ENCODE results near the gene LIMCH1. TPM values are rescaled to one million over a fixed set of nuclear protein-coding genes. Genes with fewer than 3 reads are reported as not detected.
"Not testable (repeated sequence)": the region's sequence is repeated elsewhere in the genome, so short reads cannot be mapped to it uniquely, and the experiment has no call there.

Gene LIMCH1
- total and polyA plus RNA-seq, 3 donors from 2014 or later: 14.0 to 20.9 (median 18.6) TPM

- Histone ChIP-seq H3K27me3 (no peaks in the 10 kb centered on the region), H3K27ac (no peak overlapping the region), H3K9me3 (no peaks in the 10 kb centered on the region), H3K4me1 (no peaks in the 10 kb centered on the region), H3K4me3 (no peak overlapping the region), H3K36me3 (ENCODE audit: low read depth, missing control alignments) (no peaks in the 10 kb centered on the region)
- no peak for TF ChIP-seq POLR2A (IDR thresholded peaks at IDR 0.05)
- TF ChIP-seq CTCF (IDR thresholded peaks at IDR 0.05): no peak
- DNase-seq: no peak
- 95 to 98% methylated on average over 3 of the region's 3 CpGs for WGBS, 2 donors
- intact Hi-C loops (cut with DNase I; ENCODE audit: low total_unique reads): no loop called here
These were observed 100.2 kb downstream of the LIMCH1 start for GRCh38 chr4:41638203-41638602.

- TF ChIP-seq CTCF (IDR thresholded peaks at IDR 0.05) (no peak), POLR2A (IDR thresholded peaks at IDR 0.05) (no peak)
- H3K27me3 ChIP-seq: no peaks in the 10 kb centered on the region
- H3K36me3 ChIP-seq (ENCODE audit: low read depth, missing control alignments): no peaks in the 10 kb centered on the region
- H3K27ac ChIP-seq: no peak overlapping the region
- H3K4me3 ChIP-seq: no peak overlapping the region
- 90 to 95% methylated on average over 4 of the region's 4 CpGs for WGBS, 2 donors
- intact Hi-C loops (cut with DNase I; ENCODE audit: low total_unique reads): no loop called here
- H3K9me3 ChIP-seq: no peaks in the 10 kb centered on the region
- no peak for DNase-seq
- no peaks in the 10 kb centered on the region for H3K4me1 ChIP-seq
These were observed 100.9 kb downstream of the LIMCH1 start for GRCh38 chr4:41638866-41639265.

- Histone ChIP-seq H3K9me3 (no peaks in the 10 kb centered on the region), H3K27me3 (no peaks in the 10 kb centered on the region), H3K27ac (no peak overlapping the region), H3K36me3 (ENCODE audit: low read depth, missing control alignments) (no peaks in the 10 kb centered on the region), H3K4me3 (no peak overlapping the region), H3K4me1 (no peaks in the 10 kb centered on the region)
- TF ChIP-seq POLR2A (IDR thresholded peaks at IDR 0.05) (no peak), CTCF (IDR thresholded peaks at IDR 0.05) (no peak)
- intact Hi-C loops (cut with DNase I; ENCODE audit: low total_unique reads): no loop called here
- 83 to 100% methylated on average over 1 of the region's 1 CpG for WGBS, 2 donors
- no peak for DNase-seq
These were observed 101.3 kb downstream of the LIMCH1 start for GRCh38 chr4:41639291-41639690.

GRCh38 chr4:41640906-41641305 is 102.9 kb downstream of the LIMCH1 start:
- WGBS, 2 donors: 89 to 91% methylated on average over 6 of the region's 6 CpGs
- Histone ChIP-seq H3K4me3 (no peak overlapping the region), H3K27ac (no peak overlapping the region), H3K9me3 (no peaks in the 10 kb centered on the region), H3K27me3 (no peaks in the 10 kb centered on the region), H3K4me1 (no peaks in the 10 kb centered on the region), H3K36me3 (ENCODE audit: low read depth, missing control alignments) (no peaks in the 10 kb centered on the region)
- DNase-seq: no peak
- intact Hi-C loops (cut with DNase I; ENCODE audit: low total_unique reads): loop anchor here (5.0 kb wide), 1 partner anchor 359 kb away; no protein-coding TSS in a partner anchor
- TF ChIP-seq POLR2A (IDR thresholded peaks at IDR 0.05) (no peak), CTCF (IDR thresholded peaks at IDR 0.05) (no peak)

GRCh38 chr4:41642746-41643145 is 104.8 kb downstream of the LIMCH1 start:
- H3K27ac ChIP-seq; DNase-seq; H3K4me3 ChIP-seq; H3K36me3 ChIP-seq (ENCODE audit: low read depth, missing control alignments); H3K27me3 ChIP-seq; H3K4me1 ChIP-seq; H3K9me3 ChIP-seq: not testable (repeated sequence)
- intact Hi-C loops (cut with DNase I; ENCODE audit: low total_unique reads): loop anchor here (5.0 kb wide), 1 partner anchor 360 kb away; no protein-coding TSS in a partner anchor
- 97 to 100% methylated on average over 1 of the region's 1 CpG for WGBS, 2 donors

Data from testis (tissue), 3 donors.